Suppressor macrophage treated with lipopolysaccharide for 1 hour (primary cell): Measurements from ENCODE around the gene SPECC1.
A peak's percentile ranks its signal among the peaks of the same experiment; 100 is the strongest.
"Not testable (repeated sequence)": the region's sequence is repeated elsewhere in the genome, so short reads cannot be mapped to it uniquely, and the experiment has no call there.

Experiments used
- DNase-seq, 3 donors: peaks; one replicate each; pipeline ENCODE4 v3.0.0-alpha.2; 2020 to 2022

Gene SPECC1

DNA sequence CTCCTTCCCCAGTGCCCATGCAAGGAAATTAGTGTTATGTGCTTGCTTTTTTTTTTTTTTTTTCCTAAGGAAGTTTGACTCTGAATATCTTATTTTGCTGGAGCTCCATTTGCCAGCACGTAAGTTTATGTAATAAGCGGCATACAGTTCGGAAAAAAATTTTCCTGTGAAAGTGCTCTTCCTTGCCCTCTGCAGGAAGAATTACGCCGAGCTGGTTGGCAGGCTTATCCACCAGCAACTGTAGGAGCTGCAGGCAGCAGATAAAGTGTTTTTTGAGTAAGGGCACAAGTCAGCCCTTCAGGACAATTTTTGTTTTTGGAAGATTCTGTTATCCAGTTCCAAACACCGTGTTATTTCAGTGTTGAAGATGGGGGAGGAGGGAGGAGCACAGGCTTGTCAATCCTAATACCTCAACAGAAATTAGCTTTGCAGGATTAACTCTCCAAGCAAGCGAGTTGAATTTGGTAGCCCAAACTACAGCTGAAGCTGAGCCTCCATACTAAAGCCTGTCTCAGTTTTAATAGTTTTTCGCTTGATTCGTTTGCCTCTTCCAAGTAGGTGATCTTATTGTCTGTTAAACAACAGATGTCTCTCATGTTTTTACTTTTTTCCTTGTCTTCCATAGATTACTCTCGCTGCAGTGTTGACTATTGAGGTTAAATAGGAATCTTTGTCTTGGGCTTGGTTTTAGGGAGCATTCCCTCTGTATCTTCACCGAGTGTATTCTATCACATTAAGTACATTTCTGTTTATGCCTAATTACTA is 1.1 kb downstream of the SPECC1 start:
- DNase-seq, result peak; percentile 63 to 71 (median 67)

- no peak for DNase-seq
Measured at GRCh38 chr17:20010936-20011335, 1.8 kb downstream of the SPECC1 start.

- no peak for DNase-seq
Measured at GRCh38 chr17:20012017-20012536, 2.9 kb downstream of the SPECC1 start.

- DNase-seq, result not testable (repeated sequence)
Measured at GRCh38 chr17:20016475-20016992, 7.4 kb downstream of the SPECC1 start.

DNA sequence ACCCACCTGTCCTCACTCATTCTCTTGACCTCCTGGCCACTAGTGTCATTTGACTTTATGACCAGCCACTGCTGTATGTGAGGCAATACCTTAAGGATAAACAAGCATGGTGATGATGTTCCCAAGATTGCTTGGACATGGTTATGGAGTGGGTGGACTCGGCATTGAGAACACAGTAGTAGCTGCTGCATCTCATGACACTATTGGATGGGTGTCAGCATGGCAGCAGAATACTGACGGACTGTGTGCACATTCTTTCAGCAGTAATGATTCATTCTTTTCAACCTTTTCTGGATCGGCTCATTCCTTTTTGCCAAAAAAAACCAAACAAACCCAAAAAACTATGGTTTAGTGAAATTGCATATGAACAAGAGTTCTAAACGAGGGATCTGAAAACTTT is 13.5 kb downstream of the SPECC1 start:
- no peak for DNase-seq

- DNase-seq, result peak; percentile 25 to 73 (median 73)
Measured at GRCh38 chr17:20026960-20027359, 17.8 kb downstream of the SPECC1 start.

DNA sequence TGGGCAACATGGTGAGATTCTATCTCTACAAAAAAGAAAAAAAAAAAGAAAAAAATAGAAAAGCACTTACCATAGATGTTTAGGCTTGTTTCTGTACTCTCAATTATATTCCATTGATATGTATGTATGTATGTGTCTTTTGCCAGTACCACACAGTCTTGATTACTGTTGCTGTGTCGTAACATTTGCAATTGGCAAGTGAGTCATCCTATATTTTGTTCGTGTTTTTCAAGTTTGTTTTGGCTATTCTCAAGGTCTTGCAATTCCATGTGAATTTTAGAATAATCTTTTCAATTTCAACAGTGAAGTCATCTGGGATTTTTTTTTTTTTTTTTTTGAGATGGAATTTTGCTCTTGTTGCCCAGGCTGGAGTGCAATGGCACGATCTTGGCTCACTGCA is 19.3 kb downstream of the SPECC1 start:
- DNase-seq, result peak; percentile 54 to 84 (median 82)

- peak; percentile 15 to 54 (median 49) for DNase-seq
Measured at GRCh38 chr17:20032636-20033035, 23.5 kb downstream of the SPECC1 start.

DNA sequence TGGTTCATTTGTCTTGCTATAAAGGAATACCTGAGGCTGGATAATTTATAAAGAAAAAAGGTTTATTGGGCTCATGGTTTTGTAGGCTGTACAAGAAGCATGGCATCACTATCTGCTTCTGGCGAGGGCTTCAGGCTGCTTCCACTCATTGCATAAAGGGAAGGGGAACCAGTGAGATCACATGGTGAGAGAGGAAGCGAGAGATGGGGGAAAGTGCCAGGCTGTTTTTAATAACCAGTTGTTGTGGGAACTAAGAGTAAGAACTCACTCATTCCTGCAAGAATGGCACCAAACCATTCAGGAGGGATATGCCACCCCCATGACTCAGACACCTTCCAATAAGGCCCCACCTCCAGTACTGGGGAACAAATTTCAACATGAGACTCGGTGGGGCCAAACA is 24.3 kb downstream of the SPECC1 start:
- DNase-seq, result peak; percentile 39 to 46 (median 43)

DNA sequence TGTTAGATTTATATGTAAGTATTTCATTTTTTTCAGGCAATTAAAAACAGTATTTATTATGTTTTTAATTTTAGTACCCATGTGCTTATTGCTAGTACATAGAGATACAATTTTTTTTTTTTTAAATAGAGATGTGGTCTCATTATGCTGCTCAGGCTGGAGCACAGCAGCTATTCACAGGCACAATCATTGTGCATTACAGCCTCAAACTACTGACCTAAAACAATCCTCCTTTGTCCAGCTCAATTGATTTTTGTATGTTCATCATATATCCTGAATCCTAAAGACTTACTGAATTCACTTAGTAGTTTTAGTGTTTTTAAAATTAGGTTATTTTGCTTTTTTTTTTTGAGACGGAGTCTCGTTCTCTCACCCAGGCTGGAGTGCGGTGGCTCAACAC is 26.3 kb downstream of the SPECC1 start:
- DNase-seq, result no peak

DNA sequence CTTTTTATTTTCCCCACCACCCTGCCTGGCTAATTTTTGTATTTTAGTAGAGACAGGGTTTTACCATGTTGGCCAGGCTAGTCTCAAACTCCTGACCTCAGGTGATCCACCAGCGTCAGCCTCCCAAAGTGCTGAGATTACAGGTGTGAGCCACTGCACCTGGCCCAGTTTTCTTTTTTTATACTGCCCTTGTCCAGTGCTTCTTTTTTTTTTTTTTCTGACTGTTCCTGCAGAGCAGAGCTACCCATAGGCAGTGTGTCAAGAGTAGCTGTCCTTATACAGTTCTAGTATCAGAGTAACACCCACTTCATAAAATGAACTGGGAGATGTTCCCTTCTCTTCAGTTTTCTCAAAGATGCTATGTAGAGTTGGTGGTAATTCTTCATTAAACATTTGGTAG is 28.1 kb downstream of the SPECC1 start:
- not testable (repeated sequence) for DNase-seq

- no peak for DNase-seq
Measured at GRCh38 chr17:20039037-20039436, 29.9 kb downstream of the SPECC1 start.

DNA sequence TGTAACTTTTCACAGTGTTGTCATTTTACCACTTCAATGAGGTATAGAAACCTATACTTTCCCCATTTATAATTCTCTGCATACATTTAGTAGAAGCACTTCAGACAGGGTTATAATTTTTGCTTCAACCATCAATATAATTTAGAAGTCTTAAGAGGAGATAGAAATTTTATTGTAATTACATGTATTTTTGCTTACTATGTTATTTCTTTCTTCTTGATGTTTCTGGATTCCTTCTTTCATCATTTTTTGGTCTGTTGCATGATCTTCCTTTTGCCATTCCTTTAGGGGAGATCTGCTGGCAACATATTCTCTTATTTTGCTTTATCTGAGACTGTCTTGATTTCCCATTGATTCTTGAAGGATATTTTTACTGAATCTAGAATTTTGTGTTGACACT is 31.1 kb downstream of the SPECC1 start:
- DNase-seq, result no peak

DNA sequence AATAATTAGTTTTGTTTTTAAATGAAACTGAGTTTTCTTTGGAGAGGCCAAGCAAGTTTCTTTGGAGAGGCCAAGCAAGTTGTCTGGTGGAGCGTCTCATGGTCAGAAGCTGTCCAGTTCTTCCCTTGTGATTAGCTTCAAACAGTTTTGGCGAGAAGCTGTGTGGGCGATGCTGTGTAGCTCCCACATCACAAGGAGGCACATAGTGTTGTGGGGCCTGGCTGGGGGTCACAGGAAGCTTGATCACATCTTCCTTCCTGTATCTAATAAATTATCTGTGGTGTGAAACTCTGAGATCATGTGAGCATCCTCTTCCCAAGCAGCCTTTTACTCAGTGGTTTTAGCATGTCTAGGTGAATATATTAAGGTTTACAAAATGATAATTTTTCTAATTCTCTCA is 33.9 kb downstream of the SPECC1 start:
- peak; percentile 26 to 31 (median 30) for DNase-seq

- DNase-seq, result no peak
Measured at GRCh38 chr17:20045476-20045875, 36.3 kb downstream of the SPECC1 start.

GRCh38 chr17:20046629-20047028 is 37.5 kb downstream of the SPECC1 start:
- no peak for DNase-seq

GRCh38 chr17:20051624-20052023 is 42.5 kb downstream of the SPECC1 start:
- no peak for DNase-seq

DNA sequence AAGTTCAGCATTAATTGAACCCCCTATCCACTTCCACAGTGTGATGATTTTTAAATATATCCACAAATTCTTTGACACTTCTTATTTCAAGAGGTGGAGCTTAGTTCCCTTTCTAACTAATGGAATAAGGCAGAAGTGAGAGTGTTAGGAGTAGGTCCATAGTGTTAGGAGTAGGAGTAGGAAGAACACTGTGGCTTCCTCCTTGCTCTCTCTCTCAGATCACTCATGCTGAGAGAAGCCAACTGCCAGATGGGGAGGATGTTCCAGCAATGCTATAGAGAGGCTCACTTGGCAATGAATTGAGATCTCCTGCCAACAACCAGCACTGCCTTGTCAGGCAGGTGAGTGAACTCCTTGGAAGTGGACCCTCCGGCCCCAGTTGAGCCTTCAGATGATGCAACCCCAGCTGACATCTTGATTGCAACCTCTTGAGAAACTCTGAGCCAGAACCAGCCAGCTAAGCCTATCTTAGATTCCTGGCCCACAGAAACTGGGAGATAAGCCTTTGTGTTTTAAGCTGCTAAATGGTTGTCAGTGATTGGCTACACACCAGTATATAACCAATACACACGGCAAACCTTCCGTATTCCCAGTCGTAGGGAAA is 44.3 kb downstream of the SPECC1 start:
- DNase-seq, result peak; percentile 42 to 61 (median 55)

- DNase-seq, result peak; percentile 46 to 62 (median 60)
Measured at GRCh38 chr17:20059728-20060188, 50.6 kb downstream of the SPECC1 start.

DNA sequence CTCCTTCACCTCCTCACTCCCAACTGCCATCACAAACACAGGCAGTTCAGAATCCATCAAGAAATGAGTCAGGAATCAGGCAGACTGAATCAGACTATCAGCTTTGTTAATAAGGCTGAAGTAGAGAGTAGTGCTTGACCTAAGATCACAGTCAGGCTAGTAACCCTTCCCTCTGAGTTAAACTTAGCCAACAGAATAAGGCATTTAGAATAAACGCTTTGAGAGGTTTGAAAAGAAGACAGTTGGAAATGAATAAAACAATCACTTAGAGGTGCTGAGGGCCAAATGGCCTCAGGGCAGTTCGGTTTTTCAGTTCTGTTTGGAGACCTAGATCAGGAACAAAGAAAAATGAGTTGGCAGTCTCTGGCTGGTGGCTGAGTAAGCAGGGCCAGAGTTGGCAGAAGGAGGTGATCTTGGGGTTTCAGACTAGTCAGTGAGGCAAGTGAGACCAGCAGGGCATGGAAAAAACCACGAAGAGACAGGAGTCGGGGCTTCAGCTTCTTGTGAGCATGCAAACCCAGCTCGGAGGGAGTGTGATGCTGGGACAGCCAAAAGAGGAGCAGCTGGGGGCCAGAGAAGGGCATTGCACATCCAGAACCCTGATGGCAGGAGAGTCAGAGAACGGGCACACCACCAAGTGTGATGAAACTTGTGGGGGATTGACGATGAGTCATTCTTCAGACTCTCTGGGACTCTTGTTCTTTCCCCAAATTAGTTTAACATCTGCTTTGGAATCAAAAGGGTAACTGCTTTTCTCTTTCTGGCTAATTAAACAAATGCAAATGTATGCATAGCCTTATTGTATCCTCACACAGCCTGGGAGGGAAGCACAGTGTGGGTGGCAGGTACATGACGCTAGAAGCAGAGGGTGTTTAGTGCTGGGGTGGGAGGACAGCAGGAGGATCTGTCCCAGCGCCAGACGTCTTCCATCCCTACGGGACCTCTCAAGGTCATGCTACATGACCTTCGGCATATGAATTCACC is 54.8 kb downstream of the SPECC1 start:
- peak; percentile 85 to 91 (median 89) for DNase-seq

DNA sequence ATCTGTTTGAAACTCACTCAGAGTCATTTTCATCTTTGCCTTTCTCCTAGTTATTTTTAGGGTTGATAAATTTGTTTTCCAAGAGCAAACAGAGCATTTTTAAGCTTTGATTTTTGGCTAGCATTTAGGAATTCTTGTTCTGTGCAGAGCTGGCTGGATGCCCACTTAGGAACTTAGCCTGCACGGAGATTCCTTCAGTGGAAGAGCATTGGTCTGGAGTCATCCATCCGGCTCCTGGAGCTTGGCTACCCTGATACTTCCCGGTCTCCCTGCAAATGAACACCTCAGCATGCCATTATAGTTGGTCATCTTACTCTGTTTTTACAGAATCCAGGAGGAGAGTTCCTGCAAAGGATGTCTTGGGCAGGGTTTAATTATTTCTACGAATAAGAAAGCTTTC is 57.1 kb downstream of the SPECC1 start:
- DNase-seq, result no peak

GRCh38 chr17:20067711-20068110 is 58.6 kb downstream of the SPECC1 start:
- peak; percentile 60 to 69 (median 61) for DNase-seq

DNA sequence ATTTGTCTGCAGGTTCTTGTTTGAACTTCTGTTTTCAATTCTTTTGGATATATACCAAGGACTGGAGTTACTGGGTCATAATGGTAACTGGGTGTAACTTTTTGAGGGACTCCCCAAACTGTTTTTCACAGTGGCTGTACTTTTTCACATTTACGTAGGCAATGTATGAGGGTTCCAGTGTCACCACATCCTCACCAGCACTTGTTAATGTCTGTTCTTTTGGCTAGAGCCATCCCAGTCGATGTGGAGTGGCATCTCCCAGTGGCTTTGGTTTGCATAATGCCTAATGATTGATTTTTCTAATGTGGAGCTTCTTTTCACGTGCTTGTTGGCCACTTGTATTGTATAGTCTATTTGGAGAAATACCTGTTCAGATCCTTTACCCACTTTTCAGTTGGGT is 59.3 kb downstream of the SPECC1 start:
- DNase-seq, result no peak
